Adrenal gland (tissue), 5 donors: Measurements from ENCODE around the gene PER1.

Experiments used
- CTCF ChIP-seq, 6 experiments: fragments of 450-650 bp in 4 of 6; fragments of 200-600 bp in 2 of 6; sonication (generic) in 1 of 6; IDR thresholded peaks; 1 replicate in 5 of 6; 2 replicates in 1 of 6; pipeline versions ENCODE4 v1.5.1 to v1.8.0; 2016 to 2021; ENCODE audit warnings: antibody characterized with exemption in 6 of 6, mild to moderate bottlenecking in 2 of 6, moderate library complexity in 1 of 6
- POLR2A ChIP-seq, 2 donors: fragments of 450-650 bp; IDR thresholded peaks; one replicate each; pipeline ENCODE4 v1.6.1; 2017; ENCODE audit warnings: antibody characterized with exemption in 2 of 2, mild to moderate bottlenecking in 2 of 2, moderate library complexity in 1 of 2
- donor health status: DM: no; HTN: no; CAD: no.

DNA sequence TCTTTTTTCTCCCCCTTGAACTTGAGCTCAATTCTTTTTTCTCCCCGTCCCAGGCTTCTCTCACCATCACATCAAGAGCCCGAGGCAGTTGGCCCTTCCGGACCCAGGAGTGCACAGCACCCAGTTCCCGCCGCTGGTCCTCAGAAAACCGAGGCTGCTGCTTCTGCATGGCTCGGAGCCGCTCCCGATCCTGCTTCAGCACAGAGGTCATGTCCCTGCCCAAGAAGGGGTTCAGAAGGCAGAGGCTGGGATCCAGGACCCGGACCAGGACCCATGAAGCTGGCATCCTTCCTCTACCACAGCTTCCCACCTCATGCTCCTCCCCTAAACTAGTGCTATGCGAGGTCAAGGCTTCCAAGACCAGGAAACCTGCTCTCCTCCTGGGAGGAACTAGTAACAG, 10.5 kb downstream of the PER1 start:
- TF ChIP-seq CTCF (IDR thresholded peaks at IDR 0.05) (no peak), POLR2A (IDR thresholded peaks at IDR 0.05) (no peak)
